T-helper 1 cell (primary cell): ENCODE data around the gene MANBA.

ENCODE experiments used
- DNase-seq, 5 donors: peaks; one replicate each; pipeline ENCODE4 v3.0.0-alpha.2; 2012 to 2020

The MANBA gene

GRCh38 chr4:102586002-102586643, 174.6 kb downstream of the MANBA start:
- DNase-seq, result peak in 1 of 5 donors; percentile 45

GRCh38 chr4:102585329-102585728, 175.4 kb downstream of the MANBA start:
- DNase-seq, result peak in 1 of 5 donors; percentile 55

GRCh38 chr4:102584091-102584490, 176.7 kb downstream of the MANBA start:
- no peak for DNase-seq
